ENCODE results near the gene DMXL1. TPM values are rescaled to one million over a fixed set of nuclear protein-coding genes. Genes with fewer than 3 reads are reported as not detected.

The DMXL1 gene
- polyA plus RNA-seq, 1 of the 3 experiments (the other 2 are of a cell fraction), result 6.6 TPM

- H2AFZ ChIP-seq (ENCODE audit: low read depth), result no peak overlapping the region
- H3K79me2 ChIP-seq (ENCODE audit: insufficient read depth), result no peaks in the 10 kb centered on the region
- H3K9ac ChIP-seq, result no peak overlapping the region
- no peaks in the 10 kb centered on the region for H3K9me2 ChIP-seq
- H3K27ac ChIP-seq (ENCODE audit: low read depth in 2 of 2, low read length in 1 of 2), result no peak overlapping the region
- H3K9me3 ChIP-seq, result no peaks in the 10 kb centered on the region
- no peak for DNase-seq
- H3K4me3 ChIP-seq (ENCODE audit: low read depth in 2 of 2, low read length in 1 of 2), result no peak overlapping the region
- WGBS (ENCODE audit: low lambda C conversion rate), result 94% methylated on average over 2 of the region's 2 CpGs
- no peaks in the 10 kb centered on the region for H3K27me3 ChIP-seq (ENCODE audit: insufficient read depth)
- H3F3A ChIP-seq (replicated peaks; ENCODE audit: insufficient read depth), result peaks cover 10% of the 10 kb centered on the region
- TF ChIP-seq ELF1 (IDR thresholded peaks at IDR 0.05) (no peak), EP300 (IDR thresholded peaks at IDR 0.05; ENCODE audit: borderline replicate concordance in 1 of 2, low read depth in 1 of 2, low read length in 1 of 2) (no peak), NFIC (IDR thresholded peaks at IDR 0.05; ENCODE audit: borderline replicate concordance) (no peak), YY1 (IDR thresholded peaks at IDR 0.05; ENCODE audit: low read depth) (no peak), FOXM1 (IDR thresholded peaks at IDR 0.05; ENCODE audit: low read depth) (no peak), POLR2AphosphoS5 (IDR thresholded peaks at IDR 0.05; ENCODE audit: low read depth, low read length) (no peak), TCF12 (IDR thresholded peaks at IDR 0.05) (no peak), RFX5 (IDR thresholded peaks at IDR 0.05; ENCODE audit: low read length) (no peak), EZH2phosphoT487 (IDR thresholded peaks at IDR 0.05; ENCODE audit: borderline replicate concordance, low read depth) (no peak), RCOR1 (IDR thresholded peaks at IDR 0.05; ENCODE audit: low read length) (no peak), TAF1 (IDR thresholded peaks at IDR 0.05; ENCODE audit: borderline replicate concordance, low read depth, low read length) (no peak), NRF1 (IDR thresholded peaks at IDR 0.05; ENCODE audit: low read depth, low read length) (no peak), MEF2A (IDR thresholded peaks at IDR 0.05; ENCODE audit: borderline replicate concordance, low read depth) (no peak), TEAD4 (IDR thresholded peaks at IDR 0.05; ENCODE audit: borderline replicate concordance, insufficient read depth) (no peak), RXRA (IDR thresholded peaks at IDR 0.05; ENCODE audit: borderline replicate concordance, low read depth) (no peak), CTCF (IDR thresholded peaks at IDR 0.05) (no peak), SMC3 (IDR thresholded peaks at IDR 0.05; ENCODE audit: low read depth, low read length) (no peak)
- TF ChIP-seq, protein P1, sequence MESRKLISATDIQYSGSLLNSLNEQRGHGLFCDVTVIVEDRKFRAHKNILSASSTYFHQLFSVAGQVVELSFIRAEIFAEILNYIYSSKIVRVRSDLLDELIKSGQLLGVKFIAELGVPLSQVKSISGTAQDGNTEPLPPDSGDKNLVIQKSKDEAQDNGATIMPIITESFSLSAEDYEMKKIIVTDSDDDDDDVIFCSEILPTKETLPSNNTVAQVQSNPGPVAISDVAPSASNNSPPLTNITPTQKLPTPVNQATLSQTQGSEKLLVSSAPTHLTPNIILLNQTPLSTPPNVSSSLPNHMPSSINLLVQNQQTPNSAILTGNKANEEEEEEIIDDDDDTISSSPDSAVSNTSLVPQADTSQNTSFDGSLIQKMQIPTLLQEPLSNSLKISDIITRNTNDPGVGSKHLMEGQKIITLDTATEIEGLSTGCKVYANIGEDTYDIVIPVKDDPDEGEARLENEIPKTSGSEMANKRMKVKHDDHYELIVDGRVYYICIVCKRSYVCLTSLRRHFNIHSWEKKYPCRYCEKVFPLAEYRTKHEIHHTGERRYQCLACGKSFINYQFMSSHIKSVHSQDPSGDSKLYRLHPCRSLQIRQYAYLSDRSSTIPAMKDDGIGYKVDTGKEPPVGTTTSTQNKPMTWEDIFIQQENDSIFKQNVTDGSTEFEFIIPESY (IDR thresholded peaks at IDR 0.05; ENCODE audit: borderline replicate concordance, low read depth), result no peak
- ChIA-PET CTCF (no interaction called here), POLR2A (no interaction called here)
- H4K20me1 ChIP-seq (ENCODE audit: insufficient read depth), result no peaks in the 10 kb centered on the region
- H3K4me1 ChIP-seq (ENCODE audit: control insufficient read depth in 1 of 2, insufficient read depth in 2 of 2, low read depth in 1 of 2, low read length in 1 of 2), result no peaks in the 10 kb centered on the region
- no peak overlapping the region for H3K4me2 ChIP-seq
- peaks cover 5 to 10% of the 10 kb centered on the region in 2 experiments for H3K36me3 ChIP-seq (replicated peaks in 1 of 2; ENCODE audit: control insufficient read depth in 1 of 2, insufficient read depth in 2 of 2, low read length in 1 of 2)
Measured at GRCh38 chr5:119178435-119178834, 107.5 kb downstream of the DMXL1 start.
